Uterus (tissue), 2 donors: ENCODE measurements around the gene PSG7.
"Not testable (repeated sequence)": the region's sequence is repeated elsewhere in the genome, so short reads cannot be mapped to it uniquely, and the experiment has no call there.

Experiments
- CTCF ChIP-seq, 4 experiments: fragments of 200-600 bp in 2 of 4; fragments of 450-650 bp in 2 of 4; sonication (generic) in 2 of 4; IDR thresholded peaks; one replicate each; pipeline ENCODE4 v1.5.1; 2016 to 2019; ENCODE audit warnings: antibody characterized with exemption in 4 of 4, mild to moderate bottlenecking in 2 of 4, moderate library complexity in 1 of 4
- POLR2A ChIP-seq, 2 donors: fragments of 450-650 bp; IDR thresholded peaks; one replicate each; pipeline ENCODE4 v1.6.1; 2016; ENCODE audit warnings: antibody characterized with exemption in 2 of 2, mild to moderate bottlenecking in 1 of 2, moderate library complexity in 1 of 2

GRCh38 chr19:42897729-42898128 is 39.3 kb downstream of the PSG7 start:
- not testable (repeated sequence) for TF ChIP-seq CTCF, POLR2A (IDR thresholded peaks at IDR 0.05)
